ENCODE measurements around the gene CDH13.

CDH13 gene

GRCh38 chr16:83058376-83058775 lies 431.6 kb downstream of the CDH13 start:
- DNase-seq (ENCODE audit: low spot score) = no peak

DNA sequence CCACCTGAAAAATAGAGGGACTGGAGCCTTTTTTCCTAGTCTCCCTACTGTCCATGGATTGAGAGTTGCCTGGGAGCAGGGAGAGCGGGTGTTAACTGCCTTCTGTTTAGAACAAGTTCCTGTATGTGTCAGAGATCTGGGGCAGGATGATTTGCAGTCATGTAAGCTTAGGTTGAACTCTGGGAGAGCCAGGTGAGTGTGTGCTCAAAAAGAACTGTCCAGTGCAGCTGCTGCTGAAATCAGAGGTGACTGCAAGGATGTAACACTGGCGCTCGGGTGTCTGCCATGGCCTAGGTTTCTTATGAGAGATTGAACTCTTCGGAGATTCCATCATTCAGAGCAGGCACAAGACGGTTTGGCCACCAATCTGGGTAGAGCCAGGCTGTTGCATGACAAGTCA lies 432.5 kb downstream of the CDH13 start:
- no peak for DNase-seq (ENCODE audit: low spot score)

DNA sequence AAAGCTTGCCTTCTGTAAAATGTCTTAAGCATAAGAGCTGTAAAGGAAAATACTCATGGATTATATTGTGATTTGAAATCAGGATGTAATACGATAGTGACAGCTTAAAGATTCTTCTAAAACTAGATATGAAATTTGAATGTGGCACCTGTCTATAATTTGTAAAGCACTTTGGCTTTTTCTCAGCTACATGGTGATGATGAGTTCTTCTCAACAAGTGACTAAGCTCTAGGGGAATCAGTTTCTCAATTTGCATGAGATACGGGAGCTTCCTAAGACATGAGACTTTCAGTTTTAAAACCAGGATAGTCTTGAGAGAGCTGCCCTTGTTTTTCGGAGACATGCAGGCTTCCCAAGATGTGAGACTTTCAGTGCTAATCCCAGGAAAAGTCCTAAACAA lies 439.2 kb downstream of the CDH13 start:
- DNase-seq (ENCODE audit: low spot score) = no peak

DNA sequence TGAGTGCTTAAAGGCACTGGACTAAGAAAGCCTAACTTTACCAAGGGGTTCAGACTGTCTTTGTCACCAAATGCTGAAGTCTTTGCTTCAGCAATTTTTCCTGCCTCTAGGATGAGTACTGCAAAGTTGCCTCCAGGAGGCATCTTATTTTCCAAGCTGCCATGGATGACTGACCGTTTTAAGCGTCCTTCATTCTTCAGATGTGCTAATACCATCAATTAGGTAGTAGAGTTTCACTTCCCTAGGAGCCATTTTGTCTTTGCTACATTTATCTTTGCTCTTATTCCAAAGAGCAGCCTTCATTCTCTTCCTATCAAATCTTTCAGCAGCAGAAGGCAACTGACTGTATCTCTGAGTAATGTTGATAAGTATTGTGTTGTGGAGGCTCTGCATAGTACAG lies 440.1 kb downstream of the CDH13 start:
- no peak for DNase-seq (ENCODE audit: low spot score)

- no peak for DNase-seq (ENCODE audit: low spot score)
Measured at GRCh38 chr16:83068686-83069085, 441.9 kb downstream of the CDH13 start.

GRCh38 chr16:83070416-83071209 lies 443.8 kb downstream of the CDH13 start:
- DNase-seq (ENCODE audit: low spot score) = no peak

DNA sequence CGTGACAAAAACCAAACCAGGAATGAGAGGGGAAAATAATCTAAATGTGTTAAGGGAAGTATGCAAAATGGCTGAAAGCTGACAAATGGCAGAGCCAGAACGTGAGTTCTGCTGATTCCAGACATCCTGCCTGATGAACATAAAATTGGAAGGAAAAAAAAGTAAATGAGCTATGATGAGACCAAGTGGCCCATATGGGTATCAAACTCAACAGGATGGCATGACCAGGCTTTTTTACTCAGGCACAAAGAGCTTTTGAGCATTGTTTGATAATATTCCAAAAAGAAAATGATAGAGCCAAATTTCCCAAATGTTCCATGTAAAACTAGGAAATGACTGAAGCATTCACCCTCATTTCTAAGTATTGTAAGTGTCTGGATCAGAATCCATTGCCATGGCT lies 449.2 kb downstream of the CDH13 start:
- DNase-seq (ENCODE audit: low spot score) = no peak

DNA sequence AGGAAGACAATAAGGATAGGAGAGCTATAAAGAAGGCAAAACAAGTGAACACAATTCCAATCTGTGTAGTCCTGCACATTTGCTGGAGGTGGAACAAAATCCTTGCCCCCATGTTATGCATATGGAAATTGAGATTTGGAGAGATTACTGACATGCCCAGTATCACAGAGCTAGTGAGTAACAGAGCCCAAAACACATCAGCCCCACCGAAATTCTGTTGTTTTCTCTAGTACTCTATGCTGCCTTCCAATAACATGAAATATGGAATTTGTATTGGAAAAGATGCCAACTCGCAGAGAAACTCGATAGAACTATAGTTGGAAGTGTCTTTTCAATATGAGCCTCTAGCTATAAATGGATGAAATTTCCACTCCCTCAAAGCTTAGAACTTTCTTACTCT lies 456.6 kb downstream of the CDH13 start:
- no peak for DNase-seq (ENCODE audit: low spot score)

GRCh38 chr16:83085660-83086059 lies 458.9 kb downstream of the CDH13 start:
- DNase-seq (ENCODE audit: low spot score) = no peak

- DNase-seq (ENCODE audit: low spot score) = no peak
Measured at GRCh38 chr16:83095941-83096692, 469.3 kb downstream of the CDH13 start.

- DNase-seq (ENCODE audit: low spot score) = no peak
Measured at GRCh38 chr16:83098536-83098935, 471.8 kb downstream of the CDH13 start.

DNA sequence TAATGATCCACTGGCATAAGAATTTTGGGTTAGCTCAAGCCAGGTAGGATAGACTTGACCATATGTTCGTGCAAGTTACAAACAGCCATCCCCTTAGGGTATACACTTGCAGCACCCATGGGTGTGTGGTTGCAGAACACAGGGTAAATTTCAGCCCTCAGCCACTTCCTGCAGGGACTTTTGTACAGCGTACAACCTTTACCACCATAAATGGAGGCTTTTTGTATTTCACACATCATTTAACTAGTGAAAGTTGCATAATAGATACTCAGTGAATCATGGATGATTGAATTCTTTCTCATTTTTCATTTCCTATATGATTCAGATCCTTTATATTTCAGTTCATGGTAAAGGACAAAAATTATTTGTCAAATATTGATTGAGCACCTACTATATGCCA lies 473.9 kb downstream of the CDH13 start:
- no peak for DNase-seq (ENCODE audit: low spot score)

DNA sequence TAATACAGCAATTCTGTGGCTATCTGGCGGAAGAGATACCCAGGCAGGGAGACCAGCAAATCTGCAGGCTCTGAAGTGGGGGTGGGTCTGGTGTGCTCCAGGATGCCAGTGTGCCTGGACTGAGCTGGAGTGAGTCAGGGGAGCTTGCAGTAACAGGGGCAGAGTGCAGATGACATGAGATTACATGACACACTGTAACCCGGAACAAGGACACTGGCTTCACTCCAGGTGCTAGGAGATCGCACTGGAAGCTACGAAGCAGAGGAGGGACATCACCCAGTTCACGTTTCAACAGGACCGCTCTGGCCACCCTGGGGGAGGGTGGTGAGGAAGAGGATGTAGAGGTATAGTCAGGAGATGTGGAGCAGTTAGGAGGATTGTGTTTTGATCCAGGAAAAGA lies 475.6 kb downstream of the CDH13 start:
- DNase-seq (ENCODE audit: low spot score) = no peak

- no peak for DNase-seq (ENCODE audit: low spot score)
Measured at GRCh38 chr16:83105279-83106077, 478.7 kb downstream of the CDH13 start.

DNA sequence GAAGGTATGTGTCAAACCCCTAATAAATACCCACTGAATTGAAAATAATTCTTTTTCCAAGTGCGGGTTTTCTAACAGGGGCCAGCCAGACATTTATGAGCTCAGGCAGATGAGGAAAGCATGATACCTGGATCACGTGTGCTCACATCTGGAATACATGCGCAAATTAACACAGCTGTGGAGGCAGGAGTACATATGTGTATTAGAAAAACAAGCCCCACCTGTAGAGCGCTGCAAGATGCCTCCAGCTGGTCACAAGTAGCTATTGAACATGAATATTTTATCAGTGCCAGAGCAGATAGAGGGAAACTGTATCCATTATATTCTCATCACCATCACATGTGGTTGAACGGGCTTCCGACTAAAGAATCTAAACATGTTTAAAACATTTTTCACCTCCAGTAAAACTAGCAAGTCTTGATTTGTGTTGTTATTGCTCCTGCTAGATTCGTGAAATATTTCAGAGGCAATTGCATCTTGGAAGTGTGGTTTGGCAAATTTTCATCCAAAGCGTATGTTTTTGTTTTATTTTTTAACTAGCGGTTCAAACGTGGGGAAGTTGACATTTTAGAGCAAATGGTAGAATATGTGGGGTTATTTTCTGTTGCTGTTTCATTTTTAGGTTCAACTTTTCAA lies 482.8 kb downstream of the CDH13 start:
- DNase-seq (ENCODE audit: low spot score) = no peak

GRCh38 chr16:83110269-83110668 lies 483.5 kb downstream of the CDH13 start:
- DNase-seq (ENCODE audit: low spot score) = no peak

DNA sequence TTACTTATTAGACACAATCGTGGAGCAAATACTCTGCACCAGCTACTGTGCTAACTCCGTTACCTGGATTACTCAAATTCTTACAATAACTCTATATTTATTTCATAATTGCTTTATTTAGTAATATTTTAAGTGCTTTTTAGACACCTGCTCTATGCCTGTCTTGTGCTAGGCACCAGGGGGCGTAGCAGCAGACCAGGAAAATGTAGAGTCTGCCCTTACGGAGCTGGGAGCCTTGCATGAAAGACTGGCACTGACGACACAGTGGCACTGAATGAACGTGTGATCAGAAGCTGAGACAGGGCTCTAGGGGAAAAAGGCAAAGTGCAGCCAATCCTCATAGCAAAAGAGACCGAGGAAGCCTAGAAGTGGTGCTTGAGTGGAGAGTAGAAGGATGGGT lies 486.5 kb downstream of the CDH13 start:
- DNase-seq (ENCODE audit: low spot score) = no peak

DNA sequence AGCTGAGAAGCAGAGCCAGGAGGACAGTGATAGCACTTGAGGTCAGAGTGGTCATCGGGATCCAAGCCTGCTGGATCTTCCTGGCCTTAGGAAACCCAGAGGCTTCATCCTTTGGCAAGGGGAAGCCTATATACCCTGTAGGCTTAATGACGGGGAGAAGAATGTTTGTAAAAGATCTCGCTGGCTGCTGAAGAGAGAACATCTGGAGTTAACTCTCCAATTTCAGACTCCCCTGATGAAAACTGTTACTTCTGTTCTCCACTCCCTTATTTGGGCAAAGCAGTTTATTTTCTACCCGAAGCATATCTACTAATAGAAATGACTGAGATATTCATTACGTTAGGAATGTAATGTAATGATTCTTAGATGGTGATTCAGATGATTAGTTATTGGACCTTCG lies 487.0 kb downstream of the CDH13 start:
- DNase-seq (ENCODE audit: low spot score) = no peak

DNA sequence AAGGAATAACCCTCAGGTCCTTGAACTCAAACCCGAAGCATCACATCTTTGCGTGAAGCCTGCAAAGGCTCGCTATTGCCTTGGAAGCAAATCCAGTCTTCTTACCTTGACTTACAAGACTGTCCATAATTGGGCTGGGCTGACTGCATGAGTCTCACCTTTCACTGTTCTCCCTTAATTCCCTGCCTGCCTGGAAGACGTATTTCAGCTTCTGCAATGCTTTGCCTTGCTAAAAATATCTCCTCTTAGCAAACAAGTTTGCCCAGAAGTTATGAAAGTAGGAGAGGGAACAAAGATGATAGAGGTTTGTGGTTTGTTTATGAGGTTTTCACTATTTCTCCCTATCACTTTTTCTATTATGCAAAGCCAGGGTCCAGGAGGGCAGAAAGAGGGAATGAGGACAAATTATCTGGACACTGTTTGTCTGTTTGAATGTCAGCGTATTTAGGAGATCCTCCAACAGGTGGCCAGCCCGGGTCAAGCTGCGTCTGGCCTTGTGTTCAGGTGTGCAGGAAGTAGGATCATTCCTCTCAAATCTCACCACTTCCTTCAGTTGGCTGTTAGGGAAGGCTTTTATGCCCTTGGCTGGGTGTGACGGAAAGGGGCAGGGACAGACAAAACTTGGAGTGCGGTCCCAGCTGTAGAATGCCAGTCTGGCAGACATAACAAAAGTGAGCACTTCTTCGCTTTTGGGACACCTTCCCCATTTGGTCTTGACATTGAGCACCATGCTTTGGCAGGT lies 488.9 kb downstream of the CDH13 start:
- no peak for DNase-seq (ENCODE audit: low spot score)

- no peak for DNase-seq (ENCODE audit: low spot score)
Measured at GRCh38 chr16:83116274-83116892, 489.6 kb downstream of the CDH13 start.

GRCh38 chr16:83117810-83118209 lies 491.0 kb downstream of the CDH13 start:
- no peak for DNase-seq (ENCODE audit: low spot score)
